ENCODE measurements around the gene CUL3. TPM values are rescaled to one million over a fixed set of nuclear protein-coding genes. Genes with fewer than 3 reads are reported as not detected.
A peak's percentile ranks its signal among the peaks of the same experiment; 100 is the strongest.

Gene CUL3
- total and polyA plus RNA-seq, 2 experiments from 2014 or later, result 86.0 to 125 TPM

DNA sequence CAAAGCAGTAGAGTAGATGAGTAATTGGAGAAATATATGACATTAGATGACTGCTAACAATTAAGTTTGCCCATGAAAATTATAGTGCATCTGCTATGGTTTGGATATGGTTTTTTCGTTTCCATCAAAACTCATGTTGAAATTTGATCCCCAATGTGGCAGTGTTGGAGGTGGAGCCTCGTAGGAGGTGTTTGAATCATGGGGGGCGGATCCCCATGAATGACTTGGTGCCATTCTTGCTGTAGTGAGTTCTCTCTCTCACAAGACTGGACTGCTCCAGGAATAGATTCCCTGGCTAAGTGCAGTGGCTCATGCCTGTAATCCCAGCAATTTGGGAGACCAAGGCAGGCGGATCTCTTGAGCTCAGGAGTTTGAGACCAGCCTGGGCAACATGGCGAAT is 9.7 kb upstream of the CUL3 start:
- H3F3A ChIP-seq (replicated peaks; ENCODE audit: low read depth), result no peaks in the 10 kb centered on the region
- peaks cover 5% of the 10 kb centered on the region; the same call in 2 of the 3 replicates for H3K4me1 Mint-ChIP-seq
- no peak overlapping the region for H3K27ac Mint-ChIP-seq
- no peaks in the 10 kb centered on the region for H3K9me3 Mint-ChIP-seq
- no peaks in the 10 kb centered on the region for H3K79me2 ChIP-seq (replicated peaks; ENCODE audit: insufficient read depth)
- no peaks in the 10 kb centered on the region for H3K36me3 ChIP-seq (ENCODE audit: insufficient read depth)
- H3K4me3 ChIP-seq, result no peak overlapping the region
- peak; percentile 49 for ATAC-seq
- H3K4me1 ChIP-seq (ENCODE audit: insufficient read depth), result no peaks in the 10 kb centered on the region
- H3K9me2 ChIP-seq (ENCODE audit: insufficient read depth), result no peaks in the 10 kb centered on the region
- H3K27me3 Mint-ChIP-seq (ENCODE audit: insufficient read depth, low read depth, poor library complexity), result peaks cover 3% of the 10 kb centered on the region
- H2AFZ ChIP-seq, result peak overlapping the region; percentile 50; the same call in 1 of the 2 replicates
- H3K4me2 ChIP-seq, result no peak overlapping the region
- no peaks in the 10 kb centered on the region for H3K36me3 Mint-ChIP-seq (ENCODE audit: low read depth)
- H3K27ac ChIP-seq (ENCODE audit: low read depth), result no peak overlapping the region
- TF ChIP-seq POLR2AphosphoS5 (IDR thresholded peaks at IDR 0.05; ENCODE audit: low read depth) (no peak), JUNB (IDR thresholded peaks at IDR 0.05; ENCODE audit: unreplicated experiment) (no peak), EZH2phosphoT487 (IDR thresholded peaks at IDR 0.05; ENCODE audit: unreplicated experiment) (no peak), NANOG (IDR thresholded peaks at IDR 0.05; ENCODE audit: borderline replicate concordance) (no peak), EZH2 (IDR thresholded peaks at IDR 0.05; ENCODE audit: low read depth, unreplicated experiment) (no peak), CREB1 (CRISPR knock-in tag; IDR thresholded peaks at IDR 0.05; ENCODE audit: low read depth) (no peak)
- TF ChIP-seq, protein P1, sequence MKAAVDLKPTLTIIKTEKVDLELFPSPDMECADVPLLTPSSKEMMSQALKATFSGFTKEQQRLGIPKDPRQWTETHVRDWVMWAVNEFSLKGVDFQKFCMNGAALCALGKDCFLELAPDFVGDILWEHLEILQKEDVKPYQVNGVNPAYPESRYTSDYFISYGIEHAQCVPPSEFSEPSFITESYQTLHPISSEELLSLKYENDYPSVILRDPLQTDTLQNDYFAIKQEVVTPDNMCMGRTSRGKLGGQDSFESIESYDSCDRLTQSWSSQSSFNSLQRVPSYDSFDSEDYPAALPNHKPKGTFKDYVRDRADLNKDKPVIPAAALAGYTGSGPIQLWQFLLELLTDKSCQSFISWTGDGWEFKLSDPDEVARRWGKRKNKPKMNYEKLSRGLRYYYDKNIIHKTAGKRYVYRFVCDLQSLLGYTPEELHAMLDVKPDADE (IDR thresholded peaks at IDR 0.05), result no peak
- TF ChIP-seq, protein P2, sequence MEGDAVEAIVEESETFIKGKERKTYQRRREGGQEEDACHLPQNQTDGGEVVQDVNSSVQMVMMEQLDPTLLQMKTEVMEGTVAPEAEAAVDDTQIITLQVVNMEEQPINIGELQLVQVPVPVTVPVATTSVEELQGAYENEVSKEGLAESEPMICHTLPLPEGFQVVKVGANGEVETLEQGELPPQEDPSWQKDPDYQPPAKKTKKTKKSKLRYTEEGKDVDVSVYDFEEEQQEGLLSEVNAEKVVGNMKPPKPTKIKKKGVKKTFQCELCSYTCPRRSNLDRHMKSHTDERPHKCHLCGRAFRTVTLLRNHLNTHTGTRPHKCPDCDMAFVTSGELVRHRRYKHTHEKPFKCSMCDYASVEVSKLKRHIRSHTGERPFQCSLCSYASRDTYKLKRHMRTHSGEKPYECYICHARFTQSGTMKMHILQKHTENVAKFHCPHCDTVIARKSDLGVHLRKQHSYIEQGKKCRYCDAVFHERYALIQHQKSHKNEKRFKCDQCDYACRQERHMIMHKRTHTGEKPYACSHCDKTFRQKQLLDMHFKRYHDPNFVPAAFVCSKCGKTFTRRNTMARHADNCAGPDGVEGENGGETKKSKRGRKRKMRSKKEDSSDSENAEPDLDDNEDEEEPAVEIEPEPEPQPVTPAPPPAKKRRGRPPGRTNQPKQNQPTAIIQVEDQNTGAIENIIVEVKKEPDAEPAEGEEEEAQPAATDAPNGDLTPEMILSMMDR (conservative IDR thresholded peaks at IDR 0.05; ENCODE audit: low read depth in 2 of 2), result no peak
- DNase-seq (ENCODE audit: low spot score), result no peak
- H3K27me3 ChIP-seq (ENCODE audit: insufficient read depth), result no peaks in the 10 kb centered on the region
- no peaks in the 10 kb centered on the region for H4K20me1 ChIP-seq (replicated peaks; ENCODE audit: insufficient read depth)
- H3K4me3 Mint-ChIP-seq, result no peak overlapping the region

DNA sequence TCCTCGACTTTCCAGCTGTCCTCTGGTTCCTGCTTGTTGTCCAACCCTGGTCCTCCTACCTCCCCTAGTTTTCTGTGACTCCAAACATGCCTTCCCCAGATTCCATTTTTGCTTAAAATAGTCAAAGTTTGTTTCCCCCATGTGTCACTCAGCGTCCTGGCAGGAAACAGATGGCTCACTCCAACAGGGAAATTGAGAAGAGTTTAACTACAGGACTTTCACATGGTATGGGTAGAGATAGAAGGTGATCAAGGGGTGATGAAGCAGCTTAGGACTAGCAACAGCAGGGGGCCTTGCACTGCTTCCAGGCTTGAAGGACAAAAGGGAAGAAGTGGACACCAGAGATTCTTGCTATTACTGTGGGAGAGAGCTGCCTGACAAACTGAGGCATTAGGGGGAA is 6.1 kb upstream of the CUL3 start:
- H2AFZ ChIP-seq, result no peak overlapping the region
- no peaks in the 10 kb centered on the region for H3K79me2 ChIP-seq (replicated peaks; ENCODE audit: insufficient read depth)
- no peak overlapping the region for H3K4me3 ChIP-seq
- no peak overlapping the region for H3K27ac ChIP-seq (ENCODE audit: low read depth)
- H3K9me2 ChIP-seq (ENCODE audit: insufficient read depth), result no peaks in the 10 kb centered on the region
- no peak overlapping the region for H3K27ac Mint-ChIP-seq
- no peak overlapping the region for H3K4me2 ChIP-seq
- no peaks in the 10 kb centered on the region for H3K36me3 ChIP-seq (ENCODE audit: insufficient read depth)
- ATAC-seq (no peak), DNase-seq (ENCODE audit: low spot score) (no peak)
- H3K27me3 ChIP-seq (ENCODE audit: insufficient read depth), result no peaks in the 10 kb centered on the region
- no peak overlapping the region for H3K4me3 Mint-ChIP-seq
- H3K9me3 Mint-ChIP-seq, result no peaks in the 10 kb centered on the region
- peaks cover 26% of the 10 kb centered on the region for H3K4me1 Mint-ChIP-seq
- H4K20me1 ChIP-seq (replicated peaks; ENCODE audit: insufficient read depth), result no peaks in the 10 kb centered on the region
- H3K27me3 Mint-ChIP-seq (ENCODE audit: insufficient read depth, low read depth, poor library complexity), result peaks cover 3% of the 10 kb centered on the region
- H3K4me1 ChIP-seq (ENCODE audit: insufficient read depth), result peaks cover 21% of the 10 kb centered on the region
- H3K36me3 Mint-ChIP-seq (ENCODE audit: low read depth), result no peaks in the 10 kb centered on the region
- no peaks in the 10 kb centered on the region for H3F3A ChIP-seq (replicated peaks; ENCODE audit: low read depth)
- TF ChIP-seq EZH2phosphoT487 (IDR thresholded peaks at IDR 0.05; ENCODE audit: unreplicated experiment), result no peak
- TF ChIP-seq, protein P2 (conservative IDR thresholded peaks at IDR 0.05; ENCODE audit: low read depth in 2 of 2), result no peak
- no peak for TF ChIP-seq NANOG (IDR thresholded peaks at IDR 0.05; ENCODE audit: borderline replicate concordance)
- no peak for TF ChIP-seq CREB1 (CRISPR knock-in tag; IDR thresholded peaks at IDR 0.05; ENCODE audit: low read depth)
- no peak for TF ChIP-seq JUNB (IDR thresholded peaks at IDR 0.05; ENCODE audit: unreplicated experiment)
- TF ChIP-seq POLR2AphosphoS5 (IDR thresholded peaks at IDR 0.05; ENCODE audit: low read depth), result no peak
- TF ChIP-seq, protein P1 (IDR thresholded peaks at IDR 0.05), result no peak

Data from GM23338 (cell line).